B cell (primary cell): Measurements from ENCODE around the gene ZNF281. TPM values are rescaled to one million over a fixed set of nuclear protein-coding genes. Genes with fewer than 3 reads are reported as not detected.

Experiments used
- ATAC-seq: fragments of 200-7000 bp; cut with Tn5 transposase; one replicate; pipeline ENCODE4 v1.10.0; 2021; ENCODE audit warnings: low read depth, mild to moderate bottlenecking, moderate number of reproducible peaks, moderate library complexity
- CTCF ChIA-PET: fragments of 350-600 bp; sonication (Branson Sonifier 250); formaldehyde crosslinking; loops from one replicate; lab custom pipeline; 2021; ENCODE audit warnings: antibody characterized with exemption, inconsistent platforms; lab: Charles Lee
- POLR2A ChIA-PET: fragments of 350-600 bp; sonication (Branson Sonifier 250); formaldehyde crosslinking; loops from one replicate; lab custom pipeline; 2021; ENCODE audit warnings: antibody characterized with exemption; lab: Charles Lee
- DNase-seq: peaks from one replicate; pipeline ENCODE4 v3.0.0; 2013
- H2AFZ ChIP-seq: 2 replicates; pipeline ENCODE4 v1.6.1; 2012; ENCODE audit warnings: mild to moderate bottlenecking, low read depth, low read length; ENCODE audit not compliant: insufficient read depth, poor library complexity, severe bottlenecking
- H3K27ac ChIP-seq, 2 donors: 1 replicate in 1 of 2; 2 replicates in 1 of 2; pipeline ENCODE4 v1.5.1; 2012 to 2013; ENCODE audit warnings: low read length in 2 of 2, mild to moderate bottlenecking in 2 of 2, moderate library complexity in 1 of 2
- H3K27me3 ChIP-seq, 4 experiments: fragments of 200-600 bp in 1 of 4; sonication (generic) in 1 of 4; replicated peaks in 1 of 4; 1 replicate in 2 of 4; 2 replicates in 2 of 4; pipeline versions ENCODE4 v1.6.1 to v1.7.0; 2013 to 2016; ENCODE audit warnings: low read length in 3 of 4, mild to moderate bottlenecking in 2 of 4, mixed read lengths in 1 of 4, moderate library complexity in 1 of 4; ENCODE audit not compliant: insufficient read depth in 4 of 4, control insufficient read depth in 3 of 4; ENCODE audit errors: control extremely low read depth in 1 of 4
- H3K36me3 ChIP-seq, 2 experiments: replicated peaks in 1 of 2; 1 replicate in 1 of 2; 2 replicates in 1 of 2; pipeline versions ENCODE4 v1.6.1 to v1.7.1; 2013; ENCODE audit warnings: low read length in 1 of 2; ENCODE audit not compliant: insufficient read depth in 2 of 2, control insufficient read depth in 1 of 2; ENCODE audit errors: control extremely low read depth in 1 of 2, extremely low read depth in 1 of 2
- H3K4me1 ChIP-seq, 2 donors: fragments of 200-600 bp in 1 of 2; sonication (generic) in 1 of 2; 1 replicate in 1 of 2; 2 replicates in 1 of 2; pipeline versions ENCODE4 v1.5.1 to v1.6.1; 2013 to 2017; ENCODE audit warnings: low read length in 2 of 2; ENCODE audit not compliant: control insufficient read depth in 2 of 2, insufficient read depth in 2 of 2
- H3K4me2 ChIP-seq: replicated peaks from 2 replicates; pipeline ENCODE3; 2012; ENCODE audit warnings: mild to moderate bottlenecking, low read depth, low read length; ENCODE audit not compliant: poor library complexity, severe bottlenecking
- H3K4me3 ChIP-seq, 5 experiments: fragments of 200-600 bp in 1 of 5; sonication (generic) in 1 of 5; 1 replicate in 3 of 5; 2 replicates in 2 of 5; pipeline versions ENCODE4 v1.5.1 to v1.7.0; 2011 to 2016; ENCODE audit warnings: low read length in 4 of 5, mild to moderate bottlenecking in 4 of 5, low read depth in 2 of 5, control low read depth in 1 of 5, moderate library complexity in 1 of 5; ENCODE audit not compliant: insufficient read depth in 1 of 5; ENCODE audit errors: control extremely low read depth in 1 of 5, extremely low read depth in 1 of 5
- H3K79me2 ChIP-seq: fragments of 200-600 bp; sonication (generic); one replicate; pipeline ENCODE4 v1.6.0; 2016; ENCODE audit warnings: low read length; ENCODE audit not compliant: control insufficient read depth, insufficient read depth
- H3K9ac ChIP-seq: fragments of 200-600 bp; sonication (generic); 2 replicates; pipeline ENCODE4 v1.6.1; 2017; ENCODE audit warnings: mild to moderate bottlenecking, low read length, moderate library complexity
- H3K9me3 ChIP-seq, 3 donors: one replicate each; pipeline versions ENCODE4 v1.6.1 to v1.7.1; 2013; ENCODE audit warnings: low read length in 2 of 3; ENCODE audit not compliant: control insufficient read depth in 2 of 3, insufficient read depth in 1 of 3; ENCODE audit errors: control extremely low read depth in 1 of 3
- H4K20me1 ChIP-seq: 2 replicates; pipeline ENCODE4 v1.6.0; 2012; ENCODE audit warnings: mild to moderate bottlenecking, low read length; ENCODE audit not compliant: insufficient read depth, control insufficient read depth, poor library complexity, severe bottlenecking
- H3K27ac Mint-ChIP-seq: one replicate; pipeline ENCODE4 v1.8.0; 2021; ENCODE audit warnings: mixed read lengths
- H3K27me3 Mint-ChIP-seq: one replicate; pipeline ENCODE4 v1.8.0; 2021; ENCODE audit warnings: mixed read lengths
- H3K4me1 Mint-ChIP-seq: one replicate; pipeline ENCODE4 v1.8.0; 2021; ENCODE audit warnings: mixed read lengths
- H3K4me3 Mint-ChIP-seq: one replicate; pipeline ENCODE4 v1.8.0; 2021; ENCODE audit warnings: mixed read lengths
- H3K9me3 Mint-ChIP-seq: one replicate; pipeline ENCODE4 v1.8.0; 2022; ENCODE audit warnings: mixed read lengths; ENCODE audit not compliant: insufficient read depth
- EZH2 ChIP-seq: IDR thresholded peaks from 2 replicates; pipeline ENCODE4 v1.6.1; 2012; ENCODE audit warnings: borderline replicate concordance, low read depth, mild to moderate bottlenecking, moderate library complexity, low read length; ENCODE audit not compliant: insufficient read depth, poor library complexity, severe bottlenecking
- WGBS: methylation state at CpG from one replicate; pipeline ENCODE4 v1.1.5; 2013; ENCODE audit warnings: missing lambda C conversion rate; ENCODE audit not compliant: insufficient coverage; 5-methylcytosine and 5-hydroxymethylcytosine counted together
- intact Hi-C: fragments of 100-400 bp; cut with micrococcal nuclease; formaldehyde crosslinking; loops from one replicate; pipeline ENCODE4 v1.10.0; 2022
- polyA plus RNA-seq: library from polyadenylated mRNA; depleted of rRNA; stranded (reverse); fragments of >200 nt; gene quantifications from 2 replicates; pipeline ENCODE4 v1.2.3, GENCODE V29; 2012
- total RNA-seq, 2 donors: library from RNA; stranded (reverse); fragments of 120-200 nt in 1 of 2; gene quantifications; 1 replicate in 1 of 2; 2 replicates in 1 of 2; pipeline versions ENCODE4 v1.2.3 to v1.2.4, GENCODE V29; 2013 to 2022
- TF ChIP-seq, protein P1 (sequence below): fragments of 200-600 bp; IDR thresholded peaks from one replicate; pipeline ENCODE4 v1.8.0; 2022; ENCODE audit warnings: antibody characterized with exemption, mild to moderate bottlenecking

ZNF281 gene
- total and polyA plus RNA-seq, 2 donors (not counting 1 experiment from before 2014, with no cell fraction given), result 3.8 to 23.5 TPM

DNA sequence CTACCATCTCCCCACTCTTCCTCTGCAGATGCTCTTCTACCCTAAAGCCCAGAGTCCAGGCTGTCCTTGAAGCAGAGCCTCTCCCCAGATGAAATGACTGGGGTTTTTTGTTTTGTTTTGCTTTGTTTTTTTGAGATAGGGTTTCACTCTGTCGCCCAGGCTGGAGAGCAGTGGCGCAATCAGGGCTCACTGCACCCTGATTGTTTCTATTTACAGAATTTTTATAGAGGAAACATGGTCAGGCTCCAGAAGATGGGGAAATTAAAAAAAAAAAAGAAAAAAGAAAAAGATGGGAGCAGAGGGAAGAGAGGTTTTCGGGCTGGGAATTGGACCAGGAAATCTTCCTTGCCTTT lies 43.7 kb upstream of the ZNF281 start:
- no peaks in the 10 kb centered on the region for H3K27me3 Mint-ChIP-seq
- no peak overlapping the region for H3K4me3 ChIP-seq
- H3K4me1 ChIP-seq, result peaks cover 0 to 2% of the 10 kb centered on the region in 2 donors
- CTCF ChIA-PET, result no interaction called here
- WGBS, result no CpG with 5 or more reads among the region's 3 CpGs
- no peak for TF ChIP-seq EZH2
- TF ChIP-seq, protein P1, sequence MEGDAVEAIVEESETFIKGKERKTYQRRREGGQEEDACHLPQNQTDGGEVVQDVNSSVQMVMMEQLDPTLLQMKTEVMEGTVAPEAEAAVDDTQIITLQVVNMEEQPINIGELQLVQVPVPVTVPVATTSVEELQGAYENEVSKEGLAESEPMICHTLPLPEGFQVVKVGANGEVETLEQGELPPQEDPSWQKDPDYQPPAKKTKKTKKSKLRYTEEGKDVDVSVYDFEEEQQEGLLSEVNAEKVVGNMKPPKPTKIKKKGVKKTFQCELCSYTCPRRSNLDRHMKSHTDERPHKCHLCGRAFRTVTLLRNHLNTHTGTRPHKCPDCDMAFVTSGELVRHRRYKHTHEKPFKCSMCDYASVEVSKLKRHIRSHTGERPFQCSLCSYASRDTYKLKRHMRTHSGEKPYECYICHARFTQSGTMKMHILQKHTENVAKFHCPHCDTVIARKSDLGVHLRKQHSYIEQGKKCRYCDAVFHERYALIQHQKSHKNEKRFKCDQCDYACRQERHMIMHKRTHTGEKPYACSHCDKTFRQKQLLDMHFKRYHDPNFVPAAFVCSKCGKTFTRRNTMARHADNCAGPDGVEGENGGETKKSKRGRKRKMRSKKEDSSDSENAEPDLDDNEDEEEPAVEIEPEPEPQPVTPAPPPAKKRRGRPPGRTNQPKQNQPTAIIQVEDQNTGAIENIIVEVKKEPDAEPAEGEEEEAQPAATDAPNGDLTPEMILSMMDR, result no peak
- DNase-seq (no peak), ATAC-seq (no peak)
- no peak overlapping the region for H3K27ac ChIP-seq
- H4K20me1 ChIP-seq, result no peaks in the 10 kb centered on the region
- intact Hi-C loops, result no loop called here
- no peak overlapping the region for H3K4me2 ChIP-seq
- H3K9me3 ChIP-seq, result no peaks in the 10 kb centered on the region
- H3K9ac ChIP-seq, result no peak overlapping the region
- no peaks in the 10 kb centered on the region for H3K27me3 ChIP-seq
- H3K79me2 ChIP-seq, result no peaks in the 10 kb centered on the region
- H3K27ac Mint-ChIP-seq, result no peak overlapping the region
- POLR2A ChIA-PET, result no interaction called here
- H3K4me3 Mint-ChIP-seq, result no peak overlapping the region
- H2AFZ ChIP-seq, result no peak overlapping the region
- H3K9me3 Mint-ChIP-seq, result no peaks in the 10 kb centered on the region
- H3K36me3 ChIP-seq, result no peaks in the 10 kb centered on the region
- peaks cover 15% of the 10 kb centered on the region for H3K4me1 Mint-ChIP-seq

DNA sequence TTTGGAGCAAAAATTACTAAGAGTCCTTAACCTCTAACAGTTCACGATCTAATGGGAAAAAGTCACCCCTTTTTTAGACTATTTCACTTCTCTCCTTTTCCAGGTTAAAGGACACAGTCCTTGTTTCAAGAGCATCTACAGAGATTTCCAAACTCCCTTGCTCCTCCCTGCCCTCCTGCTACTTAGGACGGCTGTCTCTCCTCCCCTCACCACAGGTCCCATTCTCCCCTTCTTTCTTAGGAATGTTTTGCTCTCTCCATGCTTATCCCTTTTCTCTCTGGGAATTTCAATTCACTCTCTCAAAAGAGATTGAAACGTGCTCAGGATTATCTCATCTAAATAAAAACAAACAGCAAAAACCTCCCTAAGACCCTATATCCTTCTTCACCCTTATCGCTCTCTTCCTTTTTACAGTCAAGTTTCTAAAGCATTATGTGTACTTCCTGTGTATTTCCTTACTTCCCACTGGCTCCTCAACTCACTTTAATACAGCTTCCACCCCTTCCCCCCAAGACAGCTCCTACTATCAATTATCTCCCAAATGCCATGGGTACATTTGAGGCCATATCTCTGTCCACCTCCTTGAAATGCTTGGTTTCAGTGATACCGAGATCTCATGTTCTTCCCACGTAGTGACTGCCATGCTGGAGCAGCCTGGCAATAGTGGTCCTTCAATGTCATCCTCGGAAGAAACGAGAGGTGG lies 43.2 kb upstream of the ZNF281 start:
- DNase-seq (no peak), ATAC-seq (no peak)
- H3K4me2 ChIP-seq, result no peak overlapping the region
- ChIA-PET CTCF (no interaction called here), POLR2A (no interaction called here)
- Mint-ChIP-seq H3K9me3 (no peaks in the 10 kb centered on the region), H3K4me1 (peaks cover 21% of the 10 kb centered on the region), H3K27ac (no peak overlapping the region), H3K27me3 (no peaks in the 10 kb centered on the region), H3K4me3 (no peak overlapping the region)
- peaks cover 0 to 2% of the 10 kb centered on the region in 2 donors for H3K4me1 ChIP-seq
- H3K79me2 ChIP-seq, result no peaks in the 10 kb centered on the region
- no peak for TF ChIP-seq EZH2
- TF ChIP-seq, protein P1, result no peak
- intact Hi-C loops, result no loop called here
- no peak overlapping the region for H2AFZ ChIP-seq
- no peak overlapping the region for H3K9ac ChIP-seq
- H3K9me3 ChIP-seq, result no peaks in the 10 kb centered on the region
- H3K27ac ChIP-seq, result no peak overlapping the region
- H4K20me1 ChIP-seq, result no peaks in the 10 kb centered on the region
- H3K27me3 ChIP-seq, result no peaks in the 10 kb centered on the region
- H3K4me3 ChIP-seq, result no peak overlapping the region
- 86% methylated on average over 5 of the region's 8 CpGs for WGBS
- no peaks in the 10 kb centered on the region for H3K36me3 ChIP-seq
